Glomerular endothelial cell (primary cell): ENCODE measurements around the gene PADI2. TPM values are rescaled to one million over a fixed set of nuclear protein-coding genes. Genes with fewer than 3 reads are reported as not detected.

Experiments
- DNase-seq: peaks from one replicate; pipeline ENCODE4 v3.0.0-alpha.2; 2011; ENCODE audit warnings: low read depth, low spot score; ENCODE audit errors: extremely low read depth
- total RNA-seq: library from RNA; depleted of rRNA; stranded (reverse); fragments of >200 nt; gene quantifications from 2 replicates; pipeline ENCODE4 v1.2.3, GENCODE V29; 2015

PADI2 gene
- total RNA-seq, 1 donor from 2014 or later = 0.18 TPM

- DNase-seq = no peak
These were observed 2.6 kb downstream of the PADI2 start for GRCh38 chr1:17116643-17117042.

DNA sequence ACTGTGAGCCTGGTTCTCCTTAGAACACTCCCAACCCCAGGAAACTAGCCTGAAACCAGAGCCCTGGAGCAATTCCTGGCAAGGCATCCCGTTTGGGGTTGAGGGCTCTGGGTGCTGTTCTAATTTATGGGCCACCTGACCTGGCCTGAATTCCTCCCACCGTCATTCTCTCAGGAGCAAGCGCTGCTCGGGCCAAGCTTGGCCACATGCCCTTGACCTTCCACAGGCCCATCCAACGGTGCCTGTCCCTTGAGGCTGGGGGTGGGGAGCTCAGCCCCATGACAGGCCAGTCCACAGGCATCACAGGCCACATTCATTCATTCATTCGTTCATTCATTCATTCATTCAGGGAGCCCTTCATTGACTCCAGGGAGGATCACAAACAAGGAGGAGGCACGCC, 5.3 kb downstream of the PADI2 start:
- DNase-seq = no peak

DNA sequence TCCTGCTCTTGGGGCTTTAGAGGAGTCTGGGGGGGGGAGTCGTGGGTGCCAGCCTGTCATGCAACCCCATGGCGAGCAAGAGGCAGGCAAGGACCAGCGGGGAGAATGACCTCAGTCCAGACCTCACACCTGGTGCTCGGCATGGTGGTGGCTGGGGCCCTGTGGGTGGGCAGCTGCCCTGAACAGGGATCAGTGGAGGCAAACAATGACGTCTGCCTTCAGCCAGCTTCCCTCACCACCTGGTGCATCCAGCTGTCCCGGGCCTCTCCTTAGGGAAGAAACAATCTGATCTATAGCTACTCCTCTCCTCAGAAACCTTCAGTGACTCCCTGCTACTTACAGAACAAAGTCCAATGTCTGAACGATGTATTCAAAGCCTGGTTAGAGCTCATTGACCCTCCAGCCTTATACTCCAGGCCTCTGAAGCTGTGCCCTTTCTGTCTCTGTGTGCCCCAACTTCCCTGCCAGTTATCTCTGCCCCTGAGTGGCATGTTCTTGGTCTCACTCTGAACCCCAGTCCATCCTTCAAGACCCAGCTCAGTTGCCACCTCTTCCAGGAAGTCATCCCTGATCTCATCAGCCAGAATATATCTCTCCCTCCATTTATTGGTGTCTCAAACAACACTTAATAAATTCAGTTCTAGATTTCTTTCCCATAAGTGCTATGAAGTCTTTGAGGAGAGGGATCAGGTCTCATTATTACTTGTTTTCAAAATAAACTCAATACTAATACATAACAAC, 6.6 kb downstream of the PADI2 start:
- no peak for DNase-seq

DNA sequence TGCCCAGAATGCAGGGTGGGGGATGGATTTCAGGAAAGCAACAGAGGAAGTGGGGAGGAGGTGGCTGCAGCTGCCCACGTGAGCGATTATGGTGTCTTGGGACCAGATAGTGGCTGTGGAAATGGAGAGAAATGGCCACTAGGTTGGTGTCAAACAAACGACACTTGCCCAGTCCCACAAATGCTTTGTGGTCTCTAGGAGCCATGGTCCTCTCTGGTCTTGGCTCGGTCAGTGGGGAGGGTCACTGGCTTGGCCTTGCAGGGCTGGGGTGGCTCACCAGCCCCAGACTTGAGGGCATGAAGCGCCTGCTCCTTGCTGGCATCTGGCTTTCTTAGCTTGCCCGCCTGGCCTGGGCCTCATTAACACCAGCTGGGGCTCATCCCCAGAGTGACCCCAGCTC, 7.2 kb downstream of the PADI2 start:
- DNase-seq = no peak

DNA sequence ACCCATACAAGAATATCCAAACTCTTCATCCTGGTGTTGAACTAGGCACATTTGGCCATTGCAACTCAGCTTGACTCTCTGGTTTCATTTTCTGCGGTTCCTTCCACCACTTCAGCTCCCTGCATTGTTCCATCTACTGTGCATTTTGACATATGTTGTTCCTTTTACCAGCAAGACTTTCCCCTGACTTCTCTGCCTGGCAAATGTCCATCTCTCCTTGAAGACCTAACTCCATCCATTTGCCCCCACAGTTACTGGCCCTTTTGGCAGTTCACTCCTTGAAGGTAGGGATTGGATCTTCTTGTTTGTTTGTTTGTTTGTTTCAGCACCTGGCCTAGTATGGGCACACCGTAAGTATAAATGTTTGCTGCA, 8.7 kb downstream of the PADI2 start:
- no peak for DNase-seq

- no peak for DNase-seq
These were observed 9.2 kb downstream of the PADI2 start for GRCh38 chr1:17109892-17110554.

- no peak for DNase-seq
These were observed 10.5 kb downstream of the PADI2 start for GRCh38 chr1:17108786-17109185.

- no peak for DNase-seq
These were observed 10.9 kb downstream of the PADI2 start for GRCh38 chr1:17108360-17108759.

- DNase-seq = no peak
These were observed 14.5 kb downstream of the PADI2 start for GRCh38 chr1:17104782-17105181.

- no peak for DNase-seq
These were observed 17.0 kb downstream of the PADI2 start for GRCh38 chr1:17102232-17102631.

GRCh38 chr1:17101261-17101660, 18.0 kb downstream of the PADI2 start:
- DNase-seq = no peak

- DNase-seq = no peak
These were observed 19.5 kb downstream of the PADI2 start for GRCh38 chr1:17099616-17100340.

- no peak for DNase-seq
These were observed 20.6 kb downstream of the PADI2 start for GRCh38 chr1:17098446-17099317.

- no peak for DNase-seq
These were observed 21.5 kb downstream of the PADI2 start for GRCh38 chr1:17097787-17098186.

DNA sequence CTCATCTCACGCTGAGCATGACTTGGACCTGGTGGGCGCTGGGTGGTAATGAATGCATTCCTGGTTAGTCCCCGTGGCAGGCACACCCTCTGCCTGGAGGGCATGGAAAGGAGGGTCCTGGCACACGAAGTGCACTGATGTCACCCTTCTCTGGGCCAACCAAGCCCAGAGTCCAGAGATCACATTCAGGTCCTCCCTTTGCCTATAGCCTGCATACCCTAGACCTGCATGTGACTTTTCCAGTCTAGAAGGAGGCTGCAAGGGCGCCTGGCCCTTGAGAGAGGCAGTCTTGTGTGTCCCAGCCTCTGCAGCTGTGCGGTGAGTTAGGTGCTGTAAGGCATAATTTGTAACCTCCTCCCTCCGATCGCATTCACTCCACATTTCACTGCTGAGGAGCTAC, 22.1 kb downstream of the PADI2 start:
- DNase-seq = no peak

GRCh38 chr1:17096584-17096983, 22.7 kb downstream of the PADI2 start:
- DNase-seq = no peak

- no peak for DNase-seq
These were observed 24.1 kb downstream of the PADI2 start for GRCh38 chr1:17095141-17095540.

DNA sequence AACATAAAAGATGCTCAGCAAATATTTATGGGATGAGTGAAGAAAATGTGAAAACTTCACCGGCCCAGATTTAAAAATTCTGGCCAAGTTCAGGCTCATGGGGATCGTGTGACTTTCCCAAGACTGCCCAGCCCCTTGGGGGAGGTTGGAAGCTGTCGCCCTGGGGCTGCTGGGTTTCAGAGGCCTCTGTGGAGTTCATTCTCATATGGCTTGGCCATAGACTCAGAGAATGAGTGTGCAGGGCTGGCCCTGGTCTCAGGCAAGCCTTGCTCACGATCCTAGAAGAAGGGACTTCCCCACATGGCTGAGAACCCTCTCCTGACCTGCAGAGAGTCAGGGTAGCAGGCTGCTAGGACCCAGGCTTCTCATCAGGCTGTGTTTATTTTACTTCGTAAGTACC, 24.6 kb downstream of the PADI2 start:
- DNase-seq = no peak

GRCh38 chr1:17093822-17094393, 25.3 kb downstream of the PADI2 start:
- no peak for DNase-seq

- no peak for DNase-seq
These were observed 28.0 kb downstream of the PADI2 start for GRCh38 chr1:17091252-17091651.

- no peak for DNase-seq
These were observed 29.7 kb downstream of the PADI2 start for GRCh38 chr1:17089506-17089905.
